GM18519 (cell line): ENCODE data around the gene HLA-F.
A peak's percentile ranks its signal among the peaks of the same experiment; 100 is the strongest.

Source experiments
- ATAC-seq: cut with Tn5 transposase; IDR thresholded peaks from one replicate; pipeline ENCODE4 v1.9.1; 2021; ENCODE audit warnings: mild to moderate bottlenecking, moderate library complexity; ENCODE audit not compliant: unreplicated experiment, low FRiP score

Gene HLA-F

GRCh38 chr6:29723262-29723665, at the start of gene HLA-F:
Gene HLA-F (plus strand): TSS chr6:29723434. CDS start chr6:29723464, 30 bp downstream.
- ATAC-seq, result peak; percentile 72

GRCh38 chr6:29674008-29674407, 49.2 kb upstream of the HLA-F start:
- no peak for ATAC-seq

- no peak for ATAC-seq
These were observed 47.7 kb upstream of the HLA-F start for GRCh38 chr6:29675561-29675960.

- no peak for ATAC-seq
These were observed 46.1 kb upstream of the HLA-F start for GRCh38 chr6:29676981-29677601.

GRCh38 chr6:29678114-29678513, 45.1 kb upstream of the HLA-F start:
- no peak for ATAC-seq

GRCh38 chr6:29679962-29680361, 43.3 kb upstream of the HLA-F start:
- ATAC-seq, result no peak

GRCh38 chr6:29680416-29680815, 42.8 kb upstream of the HLA-F start:
- ATAC-seq, result no peak

- no peak for ATAC-seq
These were observed 42.3 kb upstream of the HLA-F start, which contains the start of gene ZFP57 for GRCh38 chr6:29680904-29681303. Gene ZFP57 (minus strand): TSS chr6:29681152. CDS start chr6:29677003, 4,149 bp downstream.

GRCh38 chr6:29681811-29682210, 41.4 kb upstream of the HLA-F start:
- ATAC-seq, result no peak

- no peak for ATAC-seq
These were observed 37.4 kb upstream of the HLA-F start for GRCh38 chr6:29685718-29686326.

GRCh38 chr6:29694637-29695036, 28.6 kb upstream of the HLA-F start:
- no peak for ATAC-seq

GRCh38 chr6:29696147-29697125, 26.8 kb upstream of the HLA-F start:
- ATAC-seq, result no peak

- no peak for ATAC-seq
These were observed 20.6 kb upstream of the HLA-F start for GRCh38 chr6:29702519-29703103.

GRCh38 chr6:29705389-29706231, 17.6 kb upstream of the HLA-F start:
- no peak for ATAC-seq

GRCh38 chr6:29708432-29709179, 14.6 kb upstream of the HLA-F start:
- ATAC-seq, result no peak

- no peak for ATAC-seq
These were observed 14.0 kb upstream of the HLA-F start for GRCh38 chr6:29709188-29709587.

GRCh38 chr6:29710281-29710941, 12.8 kb upstream of the HLA-F start:
- no peak for ATAC-seq

- ATAC-seq, result no peak
These were observed 2.4 kb upstream of the HLA-F start for GRCh38 chr6:29720863-29721262.
